HG02943 (cell line): ENCODE data around the gene INPP5A.

Experiments
- ATAC-seq: cut with Tn5 transposase; IDR thresholded peaks from one replicate; pipeline ENCODE4 v1.9.1; 2021; ENCODE audit warnings: mild to moderate bottlenecking, low read depth, moderate library complexity; ENCODE audit not compliant: unreplicated experiment

Gene INPP5A

GRCh38 chr10:132639470-132639869 is 101.9 kb downstream of the INPP5A start:
- no peak for ATAC-seq

GRCh38 chr10:132640326-132641125 is 102.9 kb downstream of the INPP5A start:
- ATAC-seq: no peak

GRCh38 chr10:132641401-132641800 is 103.8 kb downstream of the INPP5A start:
- no peak for ATAC-seq

GRCh38 chr10:132641966-132642731 is 104.6 kb downstream of the INPP5A start:
- ATAC-seq: no peak

GRCh38 chr10:132642732-132643008 is 105.1 kb downstream of the INPP5A start:
- no peak for ATAC-seq

GRCh38 chr10:132643709-132644526 is 106.3 kb downstream of the INPP5A start:
- ATAC-seq: no peak

GRCh38 chr10:132644527-132645246 is 107.1 kb downstream of the INPP5A start:
- no peak for ATAC-seq

- ATAC-seq: no peak
These were observed 107.6 kb downstream of the INPP5A start for GRCh38 chr10:132645247-132645530.

GRCh38 chr10:132645630-132646442 is 108.2 kb downstream of the INPP5A start:
- ATAC-seq: no peak

GRCh38 chr10:132646443-132647097 is 109.0 kb downstream of the INPP5A start:
- ATAC-seq: no peak

GRCh38 chr10:132647424-132647823 is 109.8 kb downstream of the INPP5A start:
- no peak for ATAC-seq

GRCh38 chr10:132648072-132648850 is 110.7 kb downstream of the INPP5A start:
- no peak for ATAC-seq

GRCh38 chr10:132648851-132649528 is 111.4 kb downstream of the INPP5A start:
- ATAC-seq: no peak

GRCh38 chr10:132649651-132650360 is 112.2 kb downstream of the INPP5A start:
- ATAC-seq: no peak

GRCh38 chr10:132650611-132651250 is 113.1 kb downstream of the INPP5A start:
- ATAC-seq: no peak

GRCh38 chr10:132651511-132652029 is 114.0 kb downstream of the INPP5A start:
- no peak for ATAC-seq

GRCh38 chr10:132652446-132652845 is 114.9 kb downstream of the INPP5A start:
- no peak for ATAC-seq
